Testis (tissue), 3 donors: ENCODE results near the gene CPD. TPM values are rescaled to one million over a fixed set of nuclear protein-coding genes. Genes with fewer than 3 reads are reported as not detected.

Experiments used
- DNase-seq: peaks from one replicate; pipeline ENCODE4 v3.0.0-alpha.2; 2019
- H3K27ac ChIP-seq, 2 donors: fragments of 200-600 bp; sonication (generic); one replicate each; pipeline ENCODE4 v1.5.1; 2019
- H3K27me3 ChIP-seq: fragments of 200-600 bp; sonication (generic); one replicate; pipeline ENCODE4 v1.5.1; 2019
- H3K36me3 ChIP-seq: fragments of 200-600 bp; sonication (generic); one replicate; pipeline ENCODE4 v1.5.1; 2017; ENCODE audit warnings: low read depth; ENCODE audit errors: missing control alignments
- H3K4me1 ChIP-seq: fragments of 200-600 bp; sonication (generic); one replicate; pipeline ENCODE4 v1.5.1; 2019
- H3K4me3 ChIP-seq, 2 donors: fragments of 200-600 bp; sonication (generic); one replicate each; pipeline ENCODE4 v1.5.1; 2017 to 2019
- H3K9me3 ChIP-seq: fragments of 200-600 bp; sonication (generic); one replicate; pipeline ENCODE4 v1.5.1; 2017
- POLR2A ChIP-seq: fragments of 450-650 bp; IDR thresholded peaks from one replicate; pipeline ENCODE4 v1.6.1; 2017; ENCODE audit warnings: antibody characterized with exemption, mild to moderate bottlenecking, moderate library complexity
- WGBS, 2 donors: methylation state at CpG; one replicate each; pipeline ENCODE4 v1.1.5; 2018; 5-methylcytosine and 5-hydroxymethylcytosine counted together
- intact Hi-C: fragments of 100-400 bp; cut with DNase I; formaldehyde crosslinking; loops from one replicate; pipeline ENCODE4 v1.15.1; 2023; ENCODE audit warnings: low total_unique reads
- polyA plus RNA-seq: library from polyadenylated mRNA; stranded (reverse); fragments of 350-450 nt; fragmentation: Illumina TruSeq; extraction: RNeasy Lipid Tissue Mini Kit (QIAGEN cat#74804); gene quantifications from one replicate; pipeline ENCODE4 v1.2.3, GENCODE V29; 2014; ENCODE audit warnings: low read depth, low replicate concordance; ENCODE audit not compliant: insufficient read depth
- total RNA-seq, 2 donors: library from RNA; depleted of rRNA; stranded (reverse); fragments of >200 nt; gene quantifications; one replicate each; pipeline ENCODE4 v1.2.3, GENCODE V29; 2016
- TF ChIP-seq, protein P1 (sequence below), 3 experiments: fragments of 450-650 bp in 2 of 3; fragments of 200-600 bp in 1 of 3; sonication (generic) in 1 of 3; IDR thresholded peaks; one replicate each; pipeline ENCODE4 v1.5.1; 2016 to 2019; ENCODE audit warnings: antibody characterized with exemption in 3 of 3, mild to moderate bottlenecking in 2 of 3, moderate library complexity in 1 of 3

Gene CPD
- total and polyA plus RNA-seq, 3 donors from 2014 or later: 108 to 194 (median 134) TPM

- Histone ChIP-seq H3K4me1 (peaks cover 7% of the 10 kb centered on the region), H3K9me3 (no peaks in the 10 kb centered on the region), H3K27me3 (no peaks in the 10 kb centered on the region), H3K36me3 (no peaks in the 10 kb centered on the region), H3K27ac (no peak overlapping the region), H3K4me3 (no peak overlapping the region)
- DNase-seq: no peak
- intact Hi-C loops: no loop called here
- WGBS, 2 donors: 60 to 75% methylated on average over 12 of the region's 12 CpGs
- TF ChIP-seq, protein P1, sequence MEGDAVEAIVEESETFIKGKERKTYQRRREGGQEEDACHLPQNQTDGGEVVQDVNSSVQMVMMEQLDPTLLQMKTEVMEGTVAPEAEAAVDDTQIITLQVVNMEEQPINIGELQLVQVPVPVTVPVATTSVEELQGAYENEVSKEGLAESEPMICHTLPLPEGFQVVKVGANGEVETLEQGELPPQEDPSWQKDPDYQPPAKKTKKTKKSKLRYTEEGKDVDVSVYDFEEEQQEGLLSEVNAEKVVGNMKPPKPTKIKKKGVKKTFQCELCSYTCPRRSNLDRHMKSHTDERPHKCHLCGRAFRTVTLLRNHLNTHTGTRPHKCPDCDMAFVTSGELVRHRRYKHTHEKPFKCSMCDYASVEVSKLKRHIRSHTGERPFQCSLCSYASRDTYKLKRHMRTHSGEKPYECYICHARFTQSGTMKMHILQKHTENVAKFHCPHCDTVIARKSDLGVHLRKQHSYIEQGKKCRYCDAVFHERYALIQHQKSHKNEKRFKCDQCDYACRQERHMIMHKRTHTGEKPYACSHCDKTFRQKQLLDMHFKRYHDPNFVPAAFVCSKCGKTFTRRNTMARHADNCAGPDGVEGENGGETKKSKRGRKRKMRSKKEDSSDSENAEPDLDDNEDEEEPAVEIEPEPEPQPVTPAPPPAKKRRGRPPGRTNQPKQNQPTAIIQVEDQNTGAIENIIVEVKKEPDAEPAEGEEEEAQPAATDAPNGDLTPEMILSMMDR (IDR thresholded peaks at IDR 0.05): no peak
- no peak for TF ChIP-seq POLR2A
Measured at GRCh38 chr17:30376621-30377452, 1.9 kb upstream of the CPD start.

GRCh38 chr17:30377574-30378240 lies 1.0 kb upstream of the CPD start:
- peak overlapping the region; percentile 90 to 92 for H3K4me3 ChIP-seq
- intact Hi-C loops: no loop called here
- H3K36me3 ChIP-seq: no peaks in the 10 kb centered on the region
- no peaks in the 10 kb centered on the region for H3K9me3 ChIP-seq
- H3K4me1 ChIP-seq: peaks cover 12% of the 10 kb centered on the region
- WGBS, 2 donors: 43 to 57% methylated on average over 11 of the region's 11 CpGs
- TF ChIP-seq POLR2A: no peak
- TF ChIP-seq, protein P1 (IDR thresholded peaks at IDR 0.05): no peak
- H3K27me3 ChIP-seq: no peaks in the 10 kb centered on the region
- H3K27ac ChIP-seq: peak overlapping the region in 1 of 2 donors; percentile 89
- DNase-seq: no peak

DNA sequence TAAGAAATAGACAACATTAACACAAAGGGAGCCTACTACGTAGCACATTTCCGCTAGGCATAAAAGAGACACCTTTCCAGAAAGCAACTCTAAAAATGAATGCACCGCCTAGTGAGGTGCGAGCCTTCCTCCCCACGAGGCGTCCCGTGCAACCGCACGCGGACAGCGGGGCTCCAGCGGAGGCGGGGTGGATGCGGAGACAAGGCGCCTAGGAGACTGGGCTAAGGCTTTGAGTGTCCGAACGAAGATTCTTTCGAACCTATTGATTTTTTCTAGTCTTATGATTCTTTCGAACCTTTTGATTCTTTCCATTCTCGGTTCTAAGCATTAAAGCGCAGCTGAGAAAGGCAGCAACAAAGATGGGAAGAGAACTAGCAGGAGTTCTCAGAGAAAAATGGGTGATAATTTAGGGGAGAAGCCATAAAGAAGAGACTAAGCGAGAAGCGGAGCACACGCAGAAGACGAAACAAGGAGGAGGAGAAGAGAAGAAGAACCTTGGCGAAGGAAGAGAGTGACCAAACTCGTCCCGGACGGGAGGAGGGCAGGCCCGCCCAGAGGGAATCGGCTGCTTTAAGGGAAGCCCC lies 394 bp upstream of the CPD start:
- no peak for TF ChIP-seq POLR2A
- TF ChIP-seq, protein P1 (IDR thresholded peaks at IDR 0.05): no peak
- peak overlapping the region; percentile 90 to 92 for H3K4me3 ChIP-seq
- H3K27ac ChIP-seq: peak overlapping the region; percentile 73 to 89
- H3K4me1 ChIP-seq: peaks cover 12% of the 10 kb centered on the region
- H3K9me3 ChIP-seq: no peaks in the 10 kb centered on the region
- intact Hi-C loops: no loop called here
- DNase-seq: peak; percentile 50
- WGBS, 2 donors: 1 to 3% methylated on average over 31 of the region's 31 CpGs
- H3K27me3 ChIP-seq: no peaks in the 10 kb centered on the region
- H3K36me3 ChIP-seq: no peaks in the 10 kb centered on the region

- peak overlapping the region; percentile 73 to 89 for H3K27ac ChIP-seq
- H3K4me1 ChIP-seq: peaks cover 12% of the 10 kb centered on the region
- WGBS, 2 donors: 0 to 1% methylated on average over 22 to 63 of the region's 68 CpGs
- H3K4me3 ChIP-seq: peak overlapping the region; percentile 90 to 92
- H3K9me3 ChIP-seq: no peaks in the 10 kb centered on the region
- H3K36me3 ChIP-seq: no peaks in the 10 kb centered on the region
- no peaks in the 10 kb centered on the region for H3K27me3 ChIP-seq
- intact Hi-C loops: no loop called here
- TF ChIP-seq, protein P1 (IDR thresholded peaks at IDR 0.05): no peak
- no peak for TF ChIP-seq POLR2A
- DNase-seq: no peak
Measured at GRCh38 chr17:30379303-30379902, 676 bp downstream of the CPD start.
